GM18511 (cell line): ENCODE measurements around the gene LCNL1.

Source experiments
- ATAC-seq: cut with Tn5 transposase; IDR thresholded peaks from one replicate; pipeline ENCODE4 v1.9.1; 2021; ENCODE audit warnings: mild to moderate bottlenecking, moderate library complexity; ENCODE audit not compliant: unreplicated experiment

Gene LCNL1

GRCh38 chr9:136946228-136947027 lies 36.4 kb upstream of the LCNL1 start:
- no peak for ATAC-seq

- ATAC-seq, result no peak
Observed at GRCh38 chr9:136947028-136947891, 35.5 kb upstream of the LCNL1 start.

- no peak for ATAC-seq
Observed at GRCh38 chr9:136947955-136948510, 34.8 kb upstream of the LCNL1 start.

GRCh38 chr9:136949239-136949816 lies 33.5 kb upstream of the LCNL1 start:
- ATAC-seq, result peak; percentile 10

- ATAC-seq, result peak; percentile 87
Observed at GRCh38 chr9:136949817-136950655, 32.8 kb upstream of the LCNL1 start.

GRCh38 chr9:136950656-136951276 lies 32.0 kb upstream of the LCNL1 start:
- no peak for ATAC-seq

- ATAC-seq, result no peak
Observed at GRCh38 chr9:136951541-136952320, 31.1 kb upstream of the LCNL1 start, which contains the start of gene LCN12. LCN12 (plus strand) TSS chr9:136952273; CDS start chr9:136952328, 55 bp downstream.

GRCh38 chr9:136952321-136952850 lies 30.4 kb upstream of the LCNL1 start:
- no peak for ATAC-seq

GRCh38 chr9:136952876-136953770 lies 29.7 kb upstream of the LCNL1 start:
- no peak for ATAC-seq

GRCh38 chr9:136953771-136954269 lies 29.0 kb upstream of the LCNL1 start:
- no peak for ATAC-seq

- no peak for ATAC-seq
Observed at GRCh38 chr9:136954270-136955083, 28.3 kb upstream of the LCNL1 start.

GRCh38 chr9:136955202-136955942 lies 27.4 kb upstream of the LCNL1 start:
- ATAC-seq, result no peak

GRCh38 chr9:136955943-136956335 lies 26.9 kb upstream of the LCNL1 start:
- ATAC-seq, result no peak

GRCh38 chr9:136956604-136957003 lies 26.2 kb upstream of the LCNL1 start:
- no peak for ATAC-seq

GRCh38 chr9:136957461-136957860 lies 25.3 kb upstream of the LCNL1 start:
- no peak for ATAC-seq

- no peak for ATAC-seq
Observed at GRCh38 chr9:136957901-136958300, 24.9 kb upstream of the LCNL1 start.
